Measurements from ENCODE around the gene PATL2.
"Not testable (repeated sequence)": the region's sequence is repeated elsewhere in the genome, so short reads cannot be mapped to it uniquely, and the experiment has no call there.

The PATL2 gene

DNA sequence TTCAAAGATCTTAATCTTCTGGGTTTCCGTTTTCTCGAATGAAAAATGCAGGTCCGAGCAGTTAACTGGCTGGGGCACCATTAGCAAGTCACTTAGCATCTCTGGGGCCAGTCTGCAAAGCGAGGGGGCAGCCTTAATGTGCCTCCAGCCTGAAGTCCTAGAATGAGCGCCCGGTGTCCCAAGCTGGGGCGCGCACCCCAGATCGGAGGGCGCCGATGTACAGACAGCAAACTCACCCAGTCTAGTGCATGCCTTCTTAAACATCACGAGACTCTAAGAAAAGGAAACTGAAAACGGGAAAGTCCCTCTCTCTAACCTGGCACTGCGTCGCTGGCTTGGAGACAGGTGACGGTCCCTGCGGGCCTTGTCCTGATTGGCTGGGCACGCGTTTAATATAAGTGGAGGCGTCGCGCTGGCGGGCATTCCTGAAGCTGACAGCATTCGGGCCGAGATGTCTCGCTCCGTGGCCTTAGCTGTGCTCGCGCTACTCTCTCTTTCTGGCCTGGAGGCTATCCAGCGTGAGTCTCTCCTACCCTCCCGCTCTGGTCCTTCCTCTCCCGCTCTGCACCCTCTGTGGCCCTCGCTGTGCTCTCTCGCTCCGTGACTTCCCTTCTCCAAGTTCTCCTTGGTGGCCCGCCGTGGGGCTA, at the start of gene PATL2, which contains the start of gene B2M:
TSS of gene PATL2 (minus strand) at position 228 of the 647 bp plus-strand sequence. CDS start 34,833 bp downstream, outside the sequence.
TSS of gene B2M (plus strand) at position 422 of the 647 bp plus-strand sequence. CDS start at position 452, 30 bp downstream.
- TF ChIP-seq, protein P1, sequence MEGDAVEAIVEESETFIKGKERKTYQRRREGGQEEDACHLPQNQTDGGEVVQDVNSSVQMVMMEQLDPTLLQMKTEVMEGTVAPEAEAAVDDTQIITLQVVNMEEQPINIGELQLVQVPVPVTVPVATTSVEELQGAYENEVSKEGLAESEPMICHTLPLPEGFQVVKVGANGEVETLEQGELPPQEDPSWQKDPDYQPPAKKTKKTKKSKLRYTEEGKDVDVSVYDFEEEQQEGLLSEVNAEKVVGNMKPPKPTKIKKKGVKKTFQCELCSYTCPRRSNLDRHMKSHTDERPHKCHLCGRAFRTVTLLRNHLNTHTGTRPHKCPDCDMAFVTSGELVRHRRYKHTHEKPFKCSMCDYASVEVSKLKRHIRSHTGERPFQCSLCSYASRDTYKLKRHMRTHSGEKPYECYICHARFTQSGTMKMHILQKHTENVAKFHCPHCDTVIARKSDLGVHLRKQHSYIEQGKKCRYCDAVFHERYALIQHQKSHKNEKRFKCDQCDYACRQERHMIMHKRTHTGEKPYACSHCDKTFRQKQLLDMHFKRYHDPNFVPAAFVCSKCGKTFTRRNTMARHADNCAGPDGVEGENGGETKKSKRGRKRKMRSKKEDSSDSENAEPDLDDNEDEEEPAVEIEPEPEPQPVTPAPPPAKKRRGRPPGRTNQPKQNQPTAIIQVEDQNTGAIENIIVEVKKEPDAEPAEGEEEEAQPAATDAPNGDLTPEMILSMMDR (conservative IDR thresholded peaks at IDR 0.05): peak; percentile 11
- TF ChIP-seq ZFX (IDR thresholded peaks at IDR 0.05): no peak
- H3K27ac ChIP-seq: peak within 1 kb of the TSS; percentile 87

DNA sequence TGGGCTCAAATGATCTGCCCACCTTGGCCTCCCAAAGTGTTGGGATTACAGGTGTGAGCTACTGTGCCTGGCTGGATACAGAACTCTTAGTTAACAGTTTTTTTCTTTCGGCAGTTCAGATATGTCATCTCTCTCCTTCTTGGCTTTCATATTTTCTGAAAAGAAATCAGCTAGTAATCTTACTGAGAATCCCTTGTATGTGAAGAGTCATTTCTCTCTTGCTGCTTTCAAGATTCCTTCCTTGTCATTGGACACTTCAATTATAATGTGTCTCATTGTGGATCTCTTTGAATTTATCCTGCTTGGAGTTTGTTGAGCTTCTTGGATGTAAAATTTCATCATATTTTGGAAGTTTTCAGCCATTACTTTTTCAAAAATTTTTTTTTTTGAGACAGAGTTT, 42.2 kb upstream of the PATL2 start:
- no peak for TF ChIP-seq ZFX (IDR thresholded peaks at IDR 0.05)
- TF ChIP-seq, protein P1 (conservative IDR thresholded peaks at IDR 0.05): no peak

DNA sequence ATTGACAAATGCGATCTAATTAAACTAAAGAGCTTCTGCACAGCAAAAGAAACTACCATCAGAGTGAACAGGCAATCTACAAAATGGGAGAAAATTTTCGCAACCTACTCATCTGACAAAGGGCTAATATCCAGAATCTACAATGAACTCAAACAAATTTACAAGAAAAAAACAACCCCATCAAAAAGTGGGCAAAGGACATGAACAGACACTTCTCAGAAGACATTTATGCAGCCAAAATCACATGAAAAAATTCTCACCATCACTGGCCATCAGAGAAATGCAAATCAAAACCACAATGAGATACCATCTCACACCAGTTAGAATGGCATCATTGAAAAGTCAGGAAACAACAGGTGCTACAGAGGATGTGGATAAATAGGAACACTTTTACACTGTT, 32.3 kb upstream of the PATL2 start:
- not testable (repeated sequence) for H3K27ac ChIP-seq

More for the DNA sequence above, 42.2 kb upstream of the PATL2 start:
- H3K27ac ChIP-seq: no peak overlapping the region

DNA sequence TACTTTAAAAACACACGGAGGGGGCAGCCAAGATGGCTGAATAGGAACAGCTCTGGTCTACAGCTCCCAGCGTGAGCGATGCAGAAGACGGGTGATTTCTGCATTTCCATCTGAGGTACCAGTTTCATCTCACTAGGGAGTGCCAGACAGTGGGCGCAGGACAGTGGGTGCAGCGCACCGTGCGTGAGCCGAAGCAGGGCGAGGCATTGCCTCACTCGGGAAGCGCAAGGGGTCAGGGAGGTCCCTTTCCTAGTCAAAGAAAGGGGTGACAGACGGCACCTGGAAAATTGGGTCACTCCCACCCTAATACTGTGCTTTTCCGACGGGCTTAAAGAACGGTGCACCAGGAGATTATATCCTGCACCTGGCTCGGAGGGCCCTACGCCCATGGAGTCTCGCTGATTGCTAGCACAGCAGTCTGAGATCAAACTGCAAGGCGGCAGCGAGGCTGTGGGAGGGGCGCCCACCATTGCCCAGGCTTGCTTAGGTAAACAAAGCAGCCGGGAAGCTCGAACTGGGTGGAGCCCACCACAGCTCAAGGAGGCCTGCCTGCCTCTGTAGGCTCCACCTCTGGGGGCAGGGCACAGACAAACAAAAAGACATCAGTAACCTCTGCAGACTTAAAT, 28.2 kb upstream of the PATL2 start:
- not testable (repeated sequence) for H3K27ac ChIP-seq

DNA sequence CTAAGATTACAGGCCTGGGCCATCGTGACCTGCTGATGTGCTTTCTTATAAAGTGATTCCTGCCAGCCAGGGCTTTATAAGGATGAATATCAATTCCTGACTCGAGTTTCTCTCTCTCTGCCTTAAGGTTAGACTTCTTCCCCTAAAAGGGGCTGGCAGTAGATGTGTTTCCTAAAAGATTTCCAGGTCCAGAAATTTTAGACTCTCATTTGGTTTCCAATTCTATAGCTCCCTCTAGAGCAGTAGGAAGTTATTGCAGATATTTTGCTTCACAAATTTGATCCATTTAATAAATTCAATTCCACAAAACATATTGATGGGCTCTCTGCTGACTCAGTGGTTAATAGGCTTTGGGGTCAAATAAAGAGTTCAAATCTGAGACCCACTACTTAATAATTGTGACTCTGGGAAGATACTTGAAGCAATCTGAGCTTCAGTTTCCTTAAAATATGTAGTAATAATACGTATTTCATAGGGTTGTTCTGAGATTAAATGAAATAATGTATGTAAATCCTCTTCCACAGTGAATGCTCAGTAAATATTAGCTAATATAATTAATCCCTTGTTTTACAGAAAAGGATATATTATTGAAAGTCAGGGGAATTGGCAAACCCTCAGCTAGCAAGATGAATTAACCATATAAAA, 27.3 kb upstream of the PATL2 start:
- no peak overlapping the region for H3K27ac ChIP-seq

DNA sequence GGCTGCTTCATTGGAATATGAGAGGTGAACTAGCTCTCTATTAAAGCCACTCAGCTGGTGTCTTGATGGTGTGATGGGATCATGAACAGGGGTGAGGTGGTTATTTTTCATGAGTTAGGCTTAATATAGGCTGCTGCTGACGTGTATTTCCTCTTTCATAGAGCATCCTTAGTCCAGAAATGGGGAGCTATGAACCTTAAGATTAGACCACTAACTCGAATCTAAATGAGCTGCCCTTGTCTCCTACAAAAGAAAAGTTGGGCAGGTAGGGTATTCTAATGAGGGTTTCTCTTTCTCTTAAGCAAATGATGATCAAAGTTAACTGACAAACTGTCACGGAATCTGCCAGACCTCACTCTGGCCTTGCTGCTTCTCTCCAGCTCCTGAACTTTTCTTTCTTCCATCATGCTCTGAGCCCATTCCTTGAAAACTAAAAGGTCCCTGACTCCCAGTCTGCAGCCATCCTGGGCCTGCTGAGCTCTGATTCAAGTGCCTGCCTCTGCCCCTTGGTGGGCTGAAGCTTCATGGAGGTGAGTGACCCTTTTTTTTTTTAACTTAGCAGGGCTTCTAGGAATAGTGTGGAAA, 25.1 kb upstream of the PATL2 start, which contains the start of gene TRIM69:
TSS of gene TRIM69 (plus strand) at position 348 of the 585 bp plus-strand sequence. CDS start at position 525, 177 bp downstream.
- H3K27ac ChIP-seq: no peak within 1 kb of the TSS
- TF ChIP-seq, protein P1 (conservative IDR thresholded peaks at IDR 0.05): no peak

More for the DNA sequence above, 27.3 kb upstream of the PATL2 start:
- TF ChIP-seq, protein P1 (conservative IDR thresholded peaks at IDR 0.05): peak; percentile 85
- TF ChIP-seq ZFX (IDR thresholded peaks at IDR 0.05): no peak

DNA sequence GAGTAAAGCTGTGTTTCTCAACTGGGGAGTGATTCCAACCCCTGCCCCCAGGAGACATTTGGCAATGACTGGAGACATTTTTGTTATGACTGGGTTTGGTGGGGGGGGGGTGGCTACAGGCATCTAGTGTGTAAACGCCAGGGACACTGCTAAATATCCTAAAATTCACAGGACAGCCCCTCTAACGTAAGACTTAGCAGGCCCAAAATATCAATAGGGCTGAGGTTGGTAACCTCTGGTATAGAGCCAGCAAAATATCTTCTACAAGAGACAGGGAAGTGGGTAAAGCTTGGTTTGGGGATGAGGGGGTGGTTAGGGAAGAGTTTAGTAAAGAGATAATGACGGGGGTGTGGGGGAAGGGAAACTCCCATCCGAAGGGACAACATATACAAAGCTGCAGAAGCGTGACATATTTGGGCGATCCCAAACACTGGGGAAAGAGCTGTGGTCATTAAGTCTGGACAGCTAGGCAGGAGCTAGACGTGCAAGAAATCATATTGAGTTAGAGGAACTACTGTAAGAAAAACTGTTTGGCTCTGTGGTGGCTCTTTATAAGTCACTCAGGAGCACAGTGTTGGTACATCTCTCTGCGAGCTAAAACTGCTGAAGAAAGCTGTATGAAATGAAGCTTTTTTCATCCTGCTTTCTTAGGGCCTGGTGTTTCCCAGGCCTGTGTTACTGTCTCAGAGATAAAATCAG, 24.5 kb upstream of the PATL2 start:
- H3K27ac ChIP-seq: no peak overlapping the region

More for the DNA sequence above, 24.5 kb upstream of the PATL2 start:
- TF ChIP-seq, protein P1 (conservative IDR thresholded peaks at IDR 0.05): no peak
- no peak for TF ChIP-seq ZFX (IDR thresholded peaks at IDR 0.05)
